C4-2B (cell line): ENCODE results near the gene AGAP1.

Experiments
- ZFX ChIP-seq: fragments of 450-650 bp; IDR thresholded peaks from 2 replicates; pipeline ENCODE4 v1.6.1; 2017
- TF ChIP-seq, protein P1 (sequence below): fragments of 450-650 bp; conservative IDR thresholded peaks from 2 replicates; pipeline ENCODE4 v1.5.1; 2017; ENCODE audit warnings: mild to moderate bottlenecking

DNA sequence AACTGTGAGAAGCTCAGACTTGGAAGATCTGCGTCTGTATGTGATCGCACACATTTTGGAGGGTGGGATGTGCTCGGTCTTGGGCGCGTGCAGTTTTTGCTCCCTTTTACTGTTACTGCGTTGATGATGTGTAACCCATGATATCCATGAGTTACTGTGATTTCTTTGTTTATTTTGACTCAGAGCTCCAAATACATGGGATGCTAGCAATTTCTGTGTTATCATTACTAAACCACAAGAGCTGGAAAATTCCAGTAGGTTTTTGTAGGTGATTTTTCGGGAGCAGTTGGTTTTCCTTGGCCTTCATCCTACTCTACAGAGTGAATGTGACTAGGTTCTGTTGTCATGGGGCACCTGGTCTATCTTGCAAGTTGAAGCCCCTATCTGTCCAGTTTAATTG, 124.2 kb downstream of the AGAP1 start:
- TF ChIP-seq, protein P1, sequence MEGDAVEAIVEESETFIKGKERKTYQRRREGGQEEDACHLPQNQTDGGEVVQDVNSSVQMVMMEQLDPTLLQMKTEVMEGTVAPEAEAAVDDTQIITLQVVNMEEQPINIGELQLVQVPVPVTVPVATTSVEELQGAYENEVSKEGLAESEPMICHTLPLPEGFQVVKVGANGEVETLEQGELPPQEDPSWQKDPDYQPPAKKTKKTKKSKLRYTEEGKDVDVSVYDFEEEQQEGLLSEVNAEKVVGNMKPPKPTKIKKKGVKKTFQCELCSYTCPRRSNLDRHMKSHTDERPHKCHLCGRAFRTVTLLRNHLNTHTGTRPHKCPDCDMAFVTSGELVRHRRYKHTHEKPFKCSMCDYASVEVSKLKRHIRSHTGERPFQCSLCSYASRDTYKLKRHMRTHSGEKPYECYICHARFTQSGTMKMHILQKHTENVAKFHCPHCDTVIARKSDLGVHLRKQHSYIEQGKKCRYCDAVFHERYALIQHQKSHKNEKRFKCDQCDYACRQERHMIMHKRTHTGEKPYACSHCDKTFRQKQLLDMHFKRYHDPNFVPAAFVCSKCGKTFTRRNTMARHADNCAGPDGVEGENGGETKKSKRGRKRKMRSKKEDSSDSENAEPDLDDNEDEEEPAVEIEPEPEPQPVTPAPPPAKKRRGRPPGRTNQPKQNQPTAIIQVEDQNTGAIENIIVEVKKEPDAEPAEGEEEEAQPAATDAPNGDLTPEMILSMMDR = no peak
- TF ChIP-seq ZFX = no peak
